Right lobe of liver (tissue), 6 donors: ENCODE data around the gene GAS2L2. TPM values are rescaled to one million over a fixed set of nuclear protein-coding genes. Genes with fewer than 3 reads are reported as not detected.

Source experiments
- ATAC-seq, 4 donors: fragments of 200-7000 bp; cut with Tn5 transposase; one replicate each; pipeline ENCODE4 v1.9.1; 2020; ENCODE audit warnings: mild to moderate bottlenecking in 4 of 4, moderate library complexity in 4 of 4
- DNase-seq, 3 donors: peaks; one replicate each; pipeline ENCODE4 v3.0.0-alpha.2; 2020
- H3K27ac ChIP-seq, 3 donors: fragments of 200-600 bp; one replicate each; pipeline ENCODE4 v1.8.0; 2022
- H3K27me3 ChIP-seq, 2 donors: fragments of 200-600 bp; one replicate each; pipeline ENCODE4 v1.8.0; 2022
- H3K36me3 ChIP-seq, 4 donors: fragments of 200-600 bp; sonication (generic) in 1 of 4; one replicate each; pipeline versions ENCODE4 v1.5.1 to v1.8.0; 2017 to 2022; ENCODE audit warnings: control low read depth in 1 of 4
- H3K4me1 ChIP-seq, 4 donors: fragments of 200-600 bp; sonication (generic) in 1 of 4; one replicate each; pipeline versions ENCODE4 v1.5.1 to v1.8.0; 2017 to 2022; ENCODE audit warnings: control low read depth in 1 of 4
- H3K4me3 ChIP-seq, 3 donors: fragments of 200-600 bp; one replicate each; pipeline ENCODE4 v1.8.0; 2022
- H3K9me3 ChIP-seq, 4 donors: fragments of 200-600 bp; sonication (generic) in 1 of 4; one replicate each; pipeline versions ENCODE4 v1.5.1 to v1.8.0; 2017 to 2022; ENCODE audit warnings: control low read depth in 1 of 4
- POLR2A ChIP-seq: fragments of 450-650 bp; IDR thresholded peaks from one replicate; pipeline ENCODE4 v1.6.1; 2017; ENCODE audit warnings: antibody characterized with exemption, mild to moderate bottlenecking
- WGBS: methylation state at CpG from one replicate; pipeline ENCODE4 v1.1.6; 2018; ENCODE audit warnings: low coverage, low lambda C conversion rate; ENCODE audit not compliant: insufficient coverage; ENCODE audit errors: missing lambda C conversion rate; 5-methylcytosine and 5-hydroxymethylcytosine counted together
- intact Hi-C, 2 donors: fragments of 100-400 bp; cut with DNase I; formaldehyde crosslinking; loops; one replicate each; pipeline versions ENCODE4 v1.11.2 to v1.14.1; 2022
- total RNA-seq, 6 experiments: library from RNA; depleted of rRNA in 2 of 6; stranded (reverse); fragments of >200 nt in 2 of 6; fragmentation: NEBNext Ultra II Directional in 3 of 6; extraction: Animal tissue kit (Norgen Biotek cat#: 25700) in 3 of 6; gene quantifications; one replicate each; pipeline versions ENCODE4 v1.1.0 to v1.2.4, GENCODE V29; 2016 to 2023
- TF ChIP-seq, protein P1 (sequence below), 4 donors: fragments of 200-600 bp in 3 of 4; fragments of 450-650 bp in 1 of 4; IDR thresholded peaks; one replicate each; pipeline versions ENCODE4 v1.5.1 to v1.8.0; 2016 to 2022; ENCODE audit warnings: antibody characterized with exemption in 4 of 4, mild to moderate bottlenecking in 2 of 4
- donor health status: DM: no; HTN: yes; CAD: no.
- donor health status: DM: no; HTN: no; CAD: no.
- donor health status: DM: no; HTN: no; CAD: no.
- donor health status: DM: no; HTN: yes; CAD: no.
- donor health status: DM: no; HTN: yes; CAD: no.

GAS2L2 gene
- total RNA-seq, 6 experiments from 2014 or later: not detected

DNA sequence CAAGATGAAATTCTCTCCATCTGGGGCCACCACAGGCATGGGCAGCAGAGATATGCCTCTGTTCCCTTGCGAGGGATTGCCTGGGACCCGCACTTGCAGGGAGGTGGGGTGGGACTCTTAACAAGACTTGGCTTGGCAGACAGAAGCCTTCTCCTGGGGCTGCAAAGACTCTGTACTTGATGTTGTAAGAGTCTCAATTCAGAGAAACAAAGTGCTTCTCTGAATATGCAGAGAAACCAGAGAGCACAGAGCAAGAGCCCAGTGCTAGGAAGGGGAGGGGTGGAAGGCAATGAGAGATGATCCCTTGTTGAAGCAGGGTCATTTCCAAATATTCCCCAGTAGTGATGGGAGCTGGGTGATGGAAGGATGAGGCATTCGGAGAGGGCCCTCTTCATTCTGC lies 40.2 kb upstream of the GAS2L2 start:
- H3K9me3 ChIP-seq: no peaks in the 10 kb centered on the region
- intact Hi-C loops: no loop called here
- no peak overlapping the region for H3K27ac ChIP-seq
- no peak for TF ChIP-seq POLR2A
- TF ChIP-seq, protein P1, sequence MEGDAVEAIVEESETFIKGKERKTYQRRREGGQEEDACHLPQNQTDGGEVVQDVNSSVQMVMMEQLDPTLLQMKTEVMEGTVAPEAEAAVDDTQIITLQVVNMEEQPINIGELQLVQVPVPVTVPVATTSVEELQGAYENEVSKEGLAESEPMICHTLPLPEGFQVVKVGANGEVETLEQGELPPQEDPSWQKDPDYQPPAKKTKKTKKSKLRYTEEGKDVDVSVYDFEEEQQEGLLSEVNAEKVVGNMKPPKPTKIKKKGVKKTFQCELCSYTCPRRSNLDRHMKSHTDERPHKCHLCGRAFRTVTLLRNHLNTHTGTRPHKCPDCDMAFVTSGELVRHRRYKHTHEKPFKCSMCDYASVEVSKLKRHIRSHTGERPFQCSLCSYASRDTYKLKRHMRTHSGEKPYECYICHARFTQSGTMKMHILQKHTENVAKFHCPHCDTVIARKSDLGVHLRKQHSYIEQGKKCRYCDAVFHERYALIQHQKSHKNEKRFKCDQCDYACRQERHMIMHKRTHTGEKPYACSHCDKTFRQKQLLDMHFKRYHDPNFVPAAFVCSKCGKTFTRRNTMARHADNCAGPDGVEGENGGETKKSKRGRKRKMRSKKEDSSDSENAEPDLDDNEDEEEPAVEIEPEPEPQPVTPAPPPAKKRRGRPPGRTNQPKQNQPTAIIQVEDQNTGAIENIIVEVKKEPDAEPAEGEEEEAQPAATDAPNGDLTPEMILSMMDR (IDR thresholded peaks at IDR 0.05): no peak
- H3K4me1 ChIP-seq: peaks cover 0 to 9% (median 3%) of the 10 kb centered on the region in 4 donors
- DNase-seq (peak in 1 of 3 donors; percentile 6), ATAC-seq (no peak)
- H3K4me3 ChIP-seq: no peak overlapping the region
- WGBS: 69% methylated on average over 2 of the region's 3 CpGs
- H3K36me3 ChIP-seq: no peaks in the 10 kb centered on the region
- peaks cover 6 to 14% of the 10 kb centered on the region in 2 donors for H3K27me3 ChIP-seq

DNA sequence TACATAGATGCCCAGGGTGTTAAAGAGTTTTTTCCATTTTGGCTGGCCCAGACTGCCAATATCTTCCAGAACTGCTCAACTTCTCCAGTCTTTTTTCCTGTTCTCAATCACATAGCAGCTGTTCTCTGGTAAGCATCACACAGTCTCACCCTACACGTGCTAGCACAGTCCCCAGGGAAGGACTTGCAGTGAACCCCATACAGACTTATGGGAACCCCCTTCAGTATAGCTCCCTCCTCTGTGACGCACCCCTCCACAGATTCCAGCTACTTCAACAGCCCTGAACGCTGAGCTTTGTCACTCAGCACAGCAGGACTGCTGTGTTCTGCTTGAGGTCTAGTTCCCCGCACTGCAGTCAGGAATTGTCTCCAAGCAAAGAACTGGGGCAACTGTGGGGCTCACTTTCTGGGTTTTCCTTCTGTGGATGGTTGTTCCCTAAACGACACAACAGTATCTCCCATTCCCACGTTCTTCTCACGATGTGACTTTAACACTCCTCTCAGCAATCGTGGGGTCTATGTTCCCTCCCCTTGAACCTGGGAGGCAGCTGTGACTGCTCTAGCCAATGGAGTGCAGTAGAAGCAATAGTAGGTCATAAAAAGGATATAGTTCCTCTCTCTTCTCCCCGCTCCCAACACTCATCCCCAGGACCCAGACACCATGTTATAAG lies 38.8 kb upstream of the GAS2L2 start:
- 35% methylated on average over 4 of the region's 9 CpGs for WGBS
- TF ChIP-seq, protein P1 (IDR thresholded peaks at IDR 0.05): no peak
- TF ChIP-seq POLR2A: no peak

DNA sequence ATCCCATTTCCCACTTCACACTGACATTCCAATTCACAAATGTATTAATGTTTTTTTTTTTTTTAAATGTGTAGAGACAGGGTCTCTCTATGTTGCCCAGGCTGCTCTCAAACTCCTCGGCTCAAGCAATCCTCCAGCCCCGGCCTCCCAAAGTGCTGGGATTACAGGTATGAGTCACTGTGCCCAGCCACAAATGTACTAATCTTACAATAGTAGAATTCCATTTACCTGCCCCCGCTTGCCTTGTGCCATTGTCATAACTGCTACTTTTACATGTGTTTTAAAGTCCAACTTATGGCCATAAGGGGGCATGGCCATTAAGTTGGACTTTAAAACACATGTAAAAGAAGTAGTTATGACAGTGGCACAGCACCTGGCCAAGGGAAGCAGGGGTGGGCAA lies 37.8 kb upstream of the GAS2L2 start:
- H3K4me1 ChIP-seq: peaks cover 0 to 9% (median 3%) of the 10 kb centered on the region in 4 donors
- peaks cover 6 to 13% of the 10 kb centered on the region in 2 donors for H3K27me3 ChIP-seq
- H3K36me3 ChIP-seq: no peaks in the 10 kb centered on the region
- ATAC-seq (no peak), DNase-seq (no peak)
- intact Hi-C loops: no loop called here
- no peak overlapping the region for H3K27ac ChIP-seq
- no peaks in the 10 kb centered on the region for H3K9me3 ChIP-seq
- 79% methylated on average over 3 of the region's 3 CpGs for WGBS
- TF ChIP-seq POLR2A: no peak
- TF ChIP-seq, protein P1 (IDR thresholded peaks at IDR 0.05): no peak
- H3K4me3 ChIP-seq: no peak overlapping the region

More for the DNA sequence above, 38.8 kb upstream of the GAS2L2 start:
- DNase-seq (peak in 1 of 3 donors; percentile 14), ATAC-seq (no peak)
- no peaks in the 10 kb centered on the region for H3K36me3 ChIP-seq
- H3K27me3 ChIP-seq: peaks cover 6 to 14% of the 10 kb centered on the region in 2 donors
- no peak overlapping the region for H3K27ac ChIP-seq
- intact Hi-C loops: no loop called here
- H3K9me3 ChIP-seq: no peaks in the 10 kb centered on the region
- no peak overlapping the region for H3K4me3 ChIP-seq
- H3K4me1 ChIP-seq: peaks cover 0 to 9% (median 3%) of the 10 kb centered on the region in 4 donors

- no peak for TF ChIP-seq POLR2A
- TF ChIP-seq, protein P1 (IDR thresholded peaks at IDR 0.05): no peak
- H3K9me3 ChIP-seq: no peaks in the 10 kb centered on the region
- H3K27ac ChIP-seq: no peak overlapping the region
- no CpG with 5 or more reads among the region's 2 CpGs for WGBS
- no peaks in the 10 kb centered on the region for H3K36me3 ChIP-seq
- DNase-seq (peak in 1 of 3 donors; percentile 7), ATAC-seq (no peak)
- intact Hi-C loops: no loop called here
- H3K27me3 ChIP-seq: peaks cover 0 to 4% of the 10 kb centered on the region in 2 donors
- no peak overlapping the region for H3K4me3 ChIP-seq
- H3K4me1 ChIP-seq: peaks cover 0 to 7% (median 2%) of the 10 kb centered on the region in 4 donors
Observed at GRCh38 chr17:35788477-35789368, 35.7 kb upstream of the GAS2L2 start.
